Stimulated activated CD8-positive, alpha-beta memory T cell treated with anti-CD3 and anti-CD28 coated beads, Interleukin-15, amount 100 ng/mL, for 48 hours (primary cell): ENCODE data around the gene ATG4A.

Experiments used
- DNase-seq, 2 donors: peaks; one replicate each; pipeline ENCODE4 v3.0.0-alpha.2; 2020; ENCODE audit warnings: low read depth in 2 of 2

The ATG4A gene

DNA sequence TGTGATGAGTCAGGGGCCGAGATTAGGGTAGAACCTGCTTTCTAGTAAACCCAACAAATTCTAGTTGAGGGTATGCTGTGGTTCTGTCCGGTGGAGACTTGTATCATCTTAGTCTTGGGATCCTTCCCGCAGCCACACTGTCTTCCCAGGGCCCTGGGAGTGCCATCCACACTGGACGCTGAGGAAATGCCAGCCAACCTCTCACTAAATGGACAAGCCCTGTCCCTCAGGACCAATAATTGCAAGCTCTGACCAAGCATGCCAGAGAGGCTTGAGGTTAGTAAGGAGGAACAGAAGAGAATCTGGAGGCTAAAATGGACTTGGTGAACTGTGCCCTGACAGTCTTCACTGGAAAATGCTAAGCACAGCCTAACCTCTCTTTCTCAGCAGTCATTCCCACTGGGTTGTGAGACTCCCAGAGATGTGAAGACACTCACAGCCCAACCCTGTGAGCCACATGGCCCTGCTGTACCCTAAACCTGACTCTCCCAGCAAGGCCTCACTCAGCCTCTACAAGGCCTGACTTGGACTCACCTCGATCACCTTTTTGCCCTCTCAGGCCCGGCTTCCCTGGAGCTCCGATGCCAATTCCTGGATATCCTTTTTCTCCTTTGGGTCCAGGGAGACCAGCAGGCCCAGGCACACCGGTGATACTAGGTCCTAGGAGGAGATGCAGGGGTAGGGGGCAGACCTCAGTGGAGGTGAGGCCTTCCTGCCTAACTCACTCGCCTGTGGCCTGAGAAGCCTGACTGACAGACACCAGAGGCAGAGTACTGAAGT lies 77.6 kb downstream of the ATG4A start:
- DNase-seq, result no peak

DNA sequence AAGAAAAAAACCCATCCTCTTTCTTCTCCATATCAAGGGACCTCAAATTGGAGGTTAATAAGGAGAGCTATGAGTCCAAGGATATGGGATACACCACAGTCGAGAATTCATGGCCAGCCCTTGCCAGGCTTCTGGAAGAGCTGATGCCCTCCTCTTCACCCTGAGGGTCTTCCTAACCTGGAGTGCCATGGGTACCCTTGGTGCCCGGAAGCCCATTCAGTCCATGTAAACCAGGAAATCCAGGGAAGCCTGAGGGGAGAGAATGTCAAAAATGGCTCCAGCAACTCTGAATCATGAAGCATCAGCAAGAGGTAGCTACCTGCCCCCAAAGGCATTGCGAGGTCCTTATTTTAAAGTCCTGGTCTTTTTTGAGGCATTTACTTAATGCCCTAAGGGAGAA lies 78.2 kb downstream of the ATG4A start:
- DNase-seq, result no peak

GRCh38 chrX:108171671-108172070 lies 80.1 kb downstream of the ATG4A start:
- no peak for DNase-seq

- DNase-seq, result no peak
These were observed 82.3 kb downstream of the ATG4A start for GRCh38 chrX:108173874-108174273.

DNA sequence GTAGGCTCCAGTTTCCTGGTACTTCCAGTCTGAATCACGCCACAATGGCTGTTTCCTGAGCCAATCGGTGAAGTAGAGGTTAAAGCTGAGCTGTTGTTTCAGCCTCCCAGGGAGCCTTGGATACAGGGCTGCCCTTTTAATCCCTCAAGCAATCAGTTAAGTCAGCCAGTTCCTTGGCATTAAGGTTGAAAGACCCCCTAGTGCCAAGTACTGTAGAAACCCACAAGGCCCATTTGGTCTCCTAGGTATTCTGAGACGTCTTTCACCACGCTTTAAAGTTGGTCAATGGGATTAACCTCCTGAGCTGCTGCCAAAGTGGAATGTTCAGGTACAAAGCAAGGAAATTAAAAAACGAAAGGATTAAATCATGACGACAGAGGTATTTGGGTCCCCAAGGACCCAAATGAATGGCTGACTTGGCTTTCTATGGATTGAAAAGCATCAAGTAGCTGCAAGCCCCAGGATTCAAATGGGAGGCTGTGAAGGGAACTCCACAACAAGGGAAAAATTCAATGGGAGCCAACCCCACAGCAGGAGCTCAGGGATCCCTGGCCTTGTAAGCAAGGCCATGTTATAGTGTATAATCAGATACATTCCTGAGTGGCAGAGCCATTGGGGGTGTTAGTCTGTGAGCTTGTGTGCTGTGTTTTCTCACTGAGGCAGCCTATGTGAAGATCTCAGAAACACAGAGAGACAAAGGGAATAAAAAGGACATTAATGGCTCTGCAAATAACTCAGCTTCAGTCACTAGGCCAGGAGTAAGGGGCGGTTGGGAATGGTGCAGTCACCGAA lies 86.0 kb downstream of the ATG4A start:
- DNase-seq, result no peak

DNA sequence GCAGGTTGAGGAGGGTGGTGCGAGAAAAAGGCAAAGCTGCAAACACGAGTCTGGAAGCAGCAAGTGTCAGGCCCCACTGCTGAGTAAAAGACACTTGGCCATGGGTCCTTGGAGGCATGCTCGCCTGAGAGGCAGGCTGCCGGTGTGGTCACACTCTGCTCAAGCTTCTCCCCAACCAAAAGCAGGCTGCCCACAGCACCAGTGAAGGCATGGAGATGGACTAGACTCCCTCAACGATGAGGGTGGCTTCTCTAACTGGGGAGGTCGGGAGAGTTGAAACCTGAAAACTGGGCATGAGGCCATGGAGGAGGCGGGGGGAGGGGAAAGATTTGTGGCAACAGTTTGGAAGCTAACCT lies 86.5 kb downstream of the ATG4A start:
- DNase-seq, result no peak

DNA sequence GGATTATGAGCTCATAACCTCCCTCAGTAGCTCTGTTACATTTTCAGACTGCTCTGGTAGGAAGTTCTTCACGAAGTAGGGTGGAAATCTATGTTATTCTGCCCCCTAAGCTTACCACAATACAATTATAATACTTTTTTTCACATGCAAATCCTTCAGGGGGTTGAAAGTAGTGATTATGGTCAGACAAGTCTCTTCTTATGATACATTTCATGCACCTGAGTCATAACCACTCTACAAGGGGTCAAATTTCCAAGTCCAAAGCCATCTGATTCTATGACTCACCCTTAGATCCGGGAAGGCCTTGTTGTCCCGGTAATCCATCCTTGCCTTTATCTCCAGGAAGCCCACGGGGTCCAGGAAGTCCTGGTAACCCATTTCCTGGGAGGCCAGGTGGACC lies 95.2 kb downstream of the ATG4A start:
- DNase-seq, result no peak

DNA sequence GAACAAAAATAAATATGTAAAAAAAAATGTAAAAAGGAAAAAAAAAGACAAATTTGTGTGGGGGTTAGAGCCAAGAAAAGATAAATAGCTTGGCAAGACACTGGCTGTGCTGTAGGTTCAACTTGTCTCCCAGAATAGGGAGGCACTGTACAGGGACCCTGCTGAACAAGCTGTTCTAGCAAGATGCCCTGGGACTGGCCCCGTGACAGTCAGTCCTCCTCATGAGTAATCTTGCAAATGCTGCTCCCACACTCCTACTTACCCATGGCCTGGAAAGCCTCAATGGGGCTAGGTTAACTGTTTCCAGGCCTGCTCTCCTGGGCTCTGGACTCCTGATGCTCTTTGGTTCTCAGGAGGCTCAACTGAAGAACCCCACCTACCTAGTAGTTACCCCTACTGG lies 106.8 kb downstream of the ATG4A start:
- no peak for DNase-seq

- no peak for DNase-seq
These were observed 107.5 kb downstream of the ATG4A start for GRCh38 chrX:108199041-108199440.

DNA sequence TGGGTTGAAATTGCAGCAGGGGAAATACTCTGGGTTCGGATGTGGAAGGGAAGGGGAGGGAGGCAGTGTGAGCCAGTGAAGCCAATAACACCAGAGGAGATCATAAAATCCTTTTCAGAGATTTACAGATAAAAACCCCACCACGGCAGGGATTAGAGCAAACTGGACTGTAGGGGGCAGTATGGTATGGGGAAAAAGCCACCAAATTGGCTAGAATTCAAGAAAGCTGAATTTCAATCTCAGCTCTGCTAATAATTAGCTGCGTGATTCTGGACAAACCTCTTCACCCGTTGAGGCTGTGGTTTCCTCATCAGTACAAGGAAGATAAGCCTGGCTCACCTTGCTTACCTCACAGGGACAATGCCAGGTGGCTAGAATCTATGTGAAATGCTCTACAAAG lies 108.1 kb downstream of the ATG4A start:
- no peak for DNase-seq

DNA sequence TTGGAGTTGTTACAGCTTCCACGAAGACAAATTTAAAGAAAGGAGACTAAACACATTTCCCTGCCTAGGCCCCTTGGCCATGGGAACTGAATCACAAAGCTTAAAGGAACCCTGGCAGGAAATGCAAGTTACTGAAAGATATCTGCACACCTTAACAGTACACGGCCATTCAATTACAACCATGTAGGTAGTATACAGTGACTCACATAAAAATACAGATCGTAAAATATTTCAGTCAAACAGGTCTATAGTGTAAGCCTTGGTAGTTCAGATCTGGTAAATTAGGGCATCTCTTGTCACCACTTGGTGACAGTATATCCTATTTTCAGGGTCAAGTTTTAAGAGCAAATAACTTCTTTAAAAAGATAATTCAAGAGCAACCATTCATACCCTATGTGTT lies 112.0 kb downstream of the ATG4A start:
- DNase-seq, result no peak
